T-helper 17 cell (primary cell): ENCODE data around the gene DIS3L. TPM values are rescaled to one million over a fixed set of nuclear protein-coding genes. Genes with fewer than 3 reads are reported as not detected.
"Not testable (repeated sequence)": the region's sequence is repeated elsewhere in the genome, so short reads cannot be mapped to it uniquely, and the experiment has no call there.

Experiments
- ATAC-seq: fragments of 150-1000 bp; cut with Tn5 transposase; 2 replicates; pipeline ENCODE4 v1.10.0; 2021; ENCODE audit warnings: mild to moderate bottlenecking, moderate library complexity
- DNase-seq, 3 donors: peaks; one replicate each; pipeline versions ENCODE4 v3.0.0 to v3.0.0-alpha.2; 2020 to 2021
- H3K9me3 ChIP-seq: one replicate; pipeline ENCODE4 v1.7.0; 2013; ENCODE audit warnings: low read length, mild to moderate bottlenecking; ENCODE audit not compliant: control insufficient read depth, poor library complexity, severe bottlenecking
- H3K27ac Mint-ChIP-seq: one replicate; pipeline ENCODE4 v1.8.0; 2022; ENCODE audit warnings: mild to moderate bottlenecking, moderate library complexity, mixed read lengths
- H3K27me3 Mint-ChIP-seq: one replicate; pipeline ENCODE4 v1.8.0; 2022; ENCODE audit warnings: mixed read lengths
- H3K36me3 Mint-ChIP-seq: one replicate; pipeline ENCODE4 v1.8.0; 2022; ENCODE audit warnings: low read depth, mixed read lengths
- H3K4me1 Mint-ChIP-seq: one replicate; pipeline ENCODE4 v1.8.0; 2022; ENCODE audit warnings: mild to moderate bottlenecking, mixed read lengths
- H3K4me3 Mint-ChIP-seq: one replicate; pipeline ENCODE4 v1.8.0; 2022; ENCODE audit warnings: mild to moderate bottlenecking, moderate library complexity, mixed read lengths
- total RNA-seq, 4 donors: library from RNA in 2 of 4; stranded (reverse) in 2 of 4; gene quantifications; one replicate each; pipeline ENCODE4 v1.2.3 and lab custom pipeline; 2022 to 2026

Gene DIS3L
- total RNA-seq, 2 donors from 2014 or later = 22.1 to 22.3 TPM

- Mint-ChIP-seq H3K4me3 (no peak overlapping the region), H3K27ac (no peak overlapping the region), H3K4me1 (peaks cover 9% of the 10 kb centered on the region), H3K36me3 (peaks cover 8% of the 10 kb centered on the region), H3K27me3 (no peaks in the 10 kb centered on the region)
- ATAC-seq = no peak
- no peaks in the 10 kb centered on the region for H3K9me3 ChIP-seq
- DNase-seq = no peak
Measured at GRCh38 chr15:66308531-66308930, 15.2 kb downstream of the DIS3L start.

- Mint-ChIP-seq H3K27ac (peak overlapping the region; percentile 73), H3K4me1 (peaks cover 3% of the 10 kb centered on the region), H3K36me3 (peaks cover 8% of the 10 kb centered on the region), H3K4me3 (no peak overlapping the region), H3K27me3 (no peaks in the 10 kb centered on the region)
- no peaks in the 10 kb centered on the region for H3K9me3 ChIP-seq
- ATAC-seq (no peak), DNase-seq (no peak)
Measured at GRCh38 chr15:66309828-66310227, 16.5 kb downstream of the DIS3L start.

- DNase-seq (no peak), ATAC-seq (no peak)
- peak overlapping the region; percentile 73 for H3K27ac Mint-ChIP-seq
- H3K4me1 Mint-ChIP-seq = peaks cover 6% of the 10 kb centered on the region
- no peak overlapping the region for H3K4me3 Mint-ChIP-seq
- peaks cover 11% of the 10 kb centered on the region for H3K36me3 Mint-ChIP-seq
- H3K9me3 ChIP-seq = no peaks in the 10 kb centered on the region
- H3K27me3 Mint-ChIP-seq = no peaks in the 10 kb centered on the region
Measured at GRCh38 chr15:66310786-66311185, 17.4 kb downstream of the DIS3L start.

- no peak for DNase-seq
- no peak for ATAC-seq
- no peak overlapping the region for H3K4me3 Mint-ChIP-seq
- no peaks in the 10 kb centered on the region for H3K9me3 ChIP-seq
- no peak overlapping the region for H3K27ac Mint-ChIP-seq
- peaks cover 18% of the 10 kb centered on the region for H3K36me3 Mint-ChIP-seq
- no peaks in the 10 kb centered on the region for H3K27me3 Mint-ChIP-seq
- H3K4me1 Mint-ChIP-seq = peaks cover 9% of the 10 kb centered on the region
Measured at GRCh38 chr15:66312144-66312543, 18.8 kb downstream of the DIS3L start.

GRCh38 chr15:66323312-66323928 is 30.1 kb downstream of the DIS3L start:
- H3K9me3 ChIP-seq = no peaks in the 10 kb centered on the region
- Mint-ChIP-seq H3K27me3 (no peaks in the 10 kb centered on the region), H3K36me3 (peaks cover 4% of the 10 kb centered on the region), H3K27ac (no peak overlapping the region), H3K4me1 (no peaks in the 10 kb centered on the region), H3K4me3 (no peak overlapping the region)
- DNase-seq (no peak), ATAC-seq (no peak)

- Mint-ChIP-seq H3K4me3 (no peak overlapping the region), H3K4me1 (no peaks in the 10 kb centered on the region), H3K27me3 (no peaks in the 10 kb centered on the region), H3K36me3 (peaks cover 4% of the 10 kb centered on the region), H3K27ac (no peak overlapping the region)
- no peak for DNase-seq
- no peak for ATAC-seq
- no peaks in the 10 kb centered on the region for H3K9me3 ChIP-seq
Measured at GRCh38 chr15:66326051-66326450, 32.7 kb downstream of the DIS3L start.

- Mint-ChIP-seq H3K4me3 (no peak overlapping the region), H3K4me1 (no peaks in the 10 kb centered on the region), H3K36me3 (peaks cover 4% of the 10 kb centered on the region), H3K27ac (no peak overlapping the region), H3K27me3 (no peaks in the 10 kb centered on the region)
- no peak for ATAC-seq
- H3K9me3 ChIP-seq = no peaks in the 10 kb centered on the region
- DNase-seq = no peak
Measured at GRCh38 chr15:66327736-66328135, 34.4 kb downstream of the DIS3L start.

- Mint-ChIP-seq H3K27ac (no peak overlapping the region), H3K27me3 (no peaks in the 10 kb centered on the region), H3K4me3 (no peak overlapping the region), H3K36me3 (peaks cover 4% of the 10 kb centered on the region), H3K4me1 (no peaks in the 10 kb centered on the region)
- DNase-seq (no peak), ATAC-seq (no peak)
- no peaks in the 10 kb centered on the region for H3K9me3 ChIP-seq
Measured at GRCh38 chr15:66328771-66329170, 35.4 kb downstream of the DIS3L start.

GRCh38 chr15:66348530-66348929 is 55.2 kb downstream of the DIS3L start:
- H3K27me3 Mint-ChIP-seq, H3K4me3 Mint-ChIP-seq, DNase-seq, H3K36me3 Mint-ChIP-seq, H3K4me1 Mint-ChIP-seq, ATAC-seq, H3K27ac Mint-ChIP-seq, H3K9me3 ChIP-seq: not testable (repeated sequence)

- H3K4me3 Mint-ChIP-seq = peak overlapping the region; percentile 100
- peak overlapping the region; percentile 98 for H3K27ac Mint-ChIP-seq
- DNase-seq (no peak), ATAC-seq (no peak)
- peaks cover 18% of the 10 kb centered on the region for H3K4me1 Mint-ChIP-seq
- no peaks in the 10 kb centered on the region for H3K9me3 ChIP-seq
- H3K27me3 Mint-ChIP-seq = no peaks in the 10 kb centered on the region
- peaks cover 2% of the 10 kb centered on the region for H3K36me3 Mint-ChIP-seq
Measured at GRCh38 chr15:66356077-66356358, 62.6 kb downstream of the DIS3L start.

GRCh38 chr15:66356359-66357236 is 63.2 kb downstream of the DIS3L start, which contains the start of gene TIPIN:
TIPIN (minus strand) TSS chr15:66356685; CDS start chr15:66352947, 3,738 bp downstream.
- Mint-ChIP-seq H3K4me3 (peak within 1 kb of the TSS; percentile 100), H3K27me3 (no peaks in the 10 kb centered on the region), H3K27ac (peak within 1 kb of the TSS; percentile 98), H3K36me3 (peaks cover 2% of the 10 kb centered on the region), H3K4me1 (peaks cover 18% of the 10 kb centered on the region)
- DNase-seq = peak; percentile 95 to 97 (median 95)
- no peaks in the 10 kb centered on the region for H3K9me3 ChIP-seq
- peak; percentile 96 for ATAC-seq

GRCh38 chr15:66359740-66360139 is 66.4 kb downstream of the DIS3L start:
- peaks cover 14% of the 10 kb centered on the region for H3K4me1 Mint-ChIP-seq

GRCh38 chr15:66361745-66362460 is 68.5 kb downstream of the DIS3L start:
- H3K27ac Mint-ChIP-seq, H3K9me3 ChIP-seq, H3K36me3 Mint-ChIP-seq, DNase-seq, H3K4me1 Mint-ChIP-seq, H3K27me3 Mint-ChIP-seq, H3K4me3 Mint-ChIP-seq, ATAC-seq: not testable (repeated sequence)

More at GRCh38 chr15:66359740-66360139, 66.4 kb downstream of the DIS3L start:
- no peak overlapping the region for H3K27ac Mint-ChIP-seq
- ATAC-seq (no peak), DNase-seq (no peak)
- H3K27me3 Mint-ChIP-seq = no peaks in the 10 kb centered on the region
- no peaks in the 10 kb centered on the region for H3K9me3 ChIP-seq
- peaks cover 2% of the 10 kb centered on the region for H3K36me3 Mint-ChIP-seq
- no peak overlapping the region for H3K4me3 Mint-ChIP-seq
